Loucy (cell line): ENCODE results near the gene PHACTR2.

Experiments used
- H2AFZ ChIP-seq: fragments of 200-600 bp; sonication (generic); 2 replicates; pipeline ENCODE4 v1.6.0; 2016; ENCODE audit warnings: antibody characterized with exemption, mild to moderate bottlenecking, low read length, moderate library complexity
- H3F3A ChIP-seq: fragments of 200-600 bp; 2 replicates; pipeline ENCODE4 v1.6.0; 2016; ENCODE audit warnings: antibody characterized with exemption, low read depth, mild to moderate bottlenecking
- H3K27me3 ChIP-seq: fragments of 200-600 bp; sonication (generic); 2 replicates; pipeline ENCODE4 v1.6.1; 2014; ENCODE audit warnings: low read length, mild to moderate bottlenecking; ENCODE audit not compliant: insufficient read depth, poor library complexity, severe bottlenecking
- H3K36me3 ChIP-seq: fragments of 200-600 bp; sonication (generic); 2 replicates; pipeline ENCODE4 v1.6.1; 2016; ENCODE audit warnings: low read length; ENCODE audit not compliant: insufficient read depth
- H3K4me1 ChIP-seq: fragments of 200-600 bp; sonication (generic); 2 replicates; pipeline ENCODE4 v1.5.1; 2014; ENCODE audit warnings: low read length, mild to moderate bottlenecking; ENCODE audit not compliant: insufficient read depth, poor library complexity, severe bottlenecking
- H3K4me2 ChIP-seq: fragments of 200-600 bp; sonication (generic); 2 replicates; pipeline ENCODE4 v1.6.0; 2014; ENCODE audit warnings: antibody characterized with exemption, low read length, low read depth, mild to moderate bottlenecking; ENCODE audit not compliant: poor library complexity, severe bottlenecking
- H3K4me3 ChIP-seq: fragments of 200-600 bp; sonication (generic); 2 replicates; pipeline ENCODE4 v1.5.1; 2014; ENCODE audit warnings: low read length, mild to moderate bottlenecking, mixed read lengths; ENCODE audit not compliant: poor library complexity, severe bottlenecking
- H3K79me2 ChIP-seq: fragments of 200-600 bp; sonication (generic); 2 replicates; pipeline ENCODE4 v1.6.1; 2014; ENCODE audit warnings: low read length; ENCODE audit not compliant: insufficient read depth
- H3K9ac ChIP-seq: fragments of 200-600 bp; sonication (generic); 2 replicates; pipeline ENCODE4 v1.6.0; 2014; ENCODE audit warnings: mild to moderate bottlenecking, low read depth, low read length, moderate library complexity; ENCODE audit not compliant: poor library complexity, severe bottlenecking
- H3K9me2 ChIP-seq: fragments of 200-600 bp; sonication (generic); replicated peaks from 2 replicates; pipeline ENCODE4 v1.6.1; 2016; ENCODE audit warnings: low read depth, low read length, mixed read lengths
- H3K9me3 ChIP-seq: fragments of 200-600 bp; sonication (generic); 2 replicates; pipeline ENCODE4 v1.6.1; 2014; ENCODE audit warnings: mild to moderate bottlenecking, antibody characterized with exemption, low read length, low read depth; ENCODE audit not compliant: insufficient read depth
- H4K20me1 ChIP-seq: fragments of 200-600 bp; sonication (generic); 2 replicates; pipeline ENCODE4 v1.6.0; 2014; ENCODE audit warnings: antibody characterized with exemption, low read length, mild to moderate bottlenecking; ENCODE audit not compliant: insufficient read depth, poor library complexity, severe bottlenecking
- EZH2phosphoT487 ChIP-seq: fragments of 200-600 bp; IDR thresholded peaks from 2 replicates; pipeline ENCODE4 v1.6.1; 2018; ENCODE audit warnings: antibody characterized with exemption, mild to moderate bottlenecking, moderate library complexity, borderline replicate concordance
- TF ChIP-seq, protein P1 (sequence below): fragments of 200-600 bp; sonication (generic); conservative IDR thresholded peaks from 2 replicates; pipeline ENCODE4 v1.5.1; 2014; ENCODE audit warnings: mild to moderate bottlenecking, antibody characterized with exemption, low read length

The PHACTR2 gene

GRCh38 chr6:143724876-143725275 is 47.1 kb downstream of the PHACTR2 start:
- H3K9ac ChIP-seq: no peak overlapping the region
- H3K9me3 ChIP-seq: no peaks in the 10 kb centered on the region
- no peak for TF ChIP-seq EZH2phosphoT487
- TF ChIP-seq, protein P1, sequence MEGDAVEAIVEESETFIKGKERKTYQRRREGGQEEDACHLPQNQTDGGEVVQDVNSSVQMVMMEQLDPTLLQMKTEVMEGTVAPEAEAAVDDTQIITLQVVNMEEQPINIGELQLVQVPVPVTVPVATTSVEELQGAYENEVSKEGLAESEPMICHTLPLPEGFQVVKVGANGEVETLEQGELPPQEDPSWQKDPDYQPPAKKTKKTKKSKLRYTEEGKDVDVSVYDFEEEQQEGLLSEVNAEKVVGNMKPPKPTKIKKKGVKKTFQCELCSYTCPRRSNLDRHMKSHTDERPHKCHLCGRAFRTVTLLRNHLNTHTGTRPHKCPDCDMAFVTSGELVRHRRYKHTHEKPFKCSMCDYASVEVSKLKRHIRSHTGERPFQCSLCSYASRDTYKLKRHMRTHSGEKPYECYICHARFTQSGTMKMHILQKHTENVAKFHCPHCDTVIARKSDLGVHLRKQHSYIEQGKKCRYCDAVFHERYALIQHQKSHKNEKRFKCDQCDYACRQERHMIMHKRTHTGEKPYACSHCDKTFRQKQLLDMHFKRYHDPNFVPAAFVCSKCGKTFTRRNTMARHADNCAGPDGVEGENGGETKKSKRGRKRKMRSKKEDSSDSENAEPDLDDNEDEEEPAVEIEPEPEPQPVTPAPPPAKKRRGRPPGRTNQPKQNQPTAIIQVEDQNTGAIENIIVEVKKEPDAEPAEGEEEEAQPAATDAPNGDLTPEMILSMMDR: no peak
- H3K9me2 ChIP-seq: no peaks in the 10 kb centered on the region
- no peaks in the 10 kb centered on the region for H4K20me1 ChIP-seq
- peaks cover 5% of the 10 kb centered on the region for H3K4me1 ChIP-seq
- H3K79me2 ChIP-seq: no peaks in the 10 kb centered on the region
- no peak overlapping the region for H2AFZ ChIP-seq
- H3K27me3 ChIP-seq: no peaks in the 10 kb centered on the region
- H3K36me3 ChIP-seq: no peaks in the 10 kb centered on the region
- no peak overlapping the region for H3K4me2 ChIP-seq
- H3F3A ChIP-seq: no peaks in the 10 kb centered on the region
- H3K4me3 ChIP-seq: no peak overlapping the region

DNA sequence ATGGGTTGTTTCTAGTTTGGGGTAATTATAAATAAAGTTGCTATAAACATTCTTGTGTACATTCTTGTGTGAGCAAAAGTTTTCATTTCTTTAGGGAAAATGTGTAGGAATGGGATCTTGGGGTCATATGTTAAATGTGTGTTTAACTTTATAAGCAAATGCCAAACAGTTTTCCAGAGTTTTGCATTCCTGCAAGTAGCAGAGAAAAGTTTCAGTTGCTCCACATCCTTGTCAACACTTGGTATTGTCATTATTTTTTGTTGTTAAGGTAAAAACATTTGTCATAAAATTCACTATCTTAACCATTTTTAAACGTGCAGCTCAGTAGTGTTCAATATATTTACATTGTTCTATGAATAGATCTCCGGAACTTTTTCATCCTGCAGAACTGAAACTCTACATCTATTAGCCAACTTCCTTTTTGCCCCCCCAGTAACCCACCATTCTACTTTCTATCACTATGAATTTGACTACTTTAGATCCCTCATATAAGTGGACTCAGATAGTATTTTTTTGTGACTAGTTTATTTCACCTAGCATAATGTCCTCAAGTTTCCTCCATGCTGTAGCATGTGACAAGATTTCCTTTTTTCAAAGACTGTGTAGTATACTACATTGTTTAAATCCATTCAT is 48.4 kb downstream of the PHACTR2 start:
- no peaks in the 10 kb centered on the region for H3K27me3 ChIP-seq
- H3K4me2 ChIP-seq: no peak overlapping the region
- H3K4me1 ChIP-seq: peaks cover 5% of the 10 kb centered on the region
- no peaks in the 10 kb centered on the region for H4K20me1 ChIP-seq
- no peaks in the 10 kb centered on the region for H3K9me2 ChIP-seq
- no peaks in the 10 kb centered on the region for H3F3A ChIP-seq
- no peaks in the 10 kb centered on the region for H3K36me3 ChIP-seq
- TF ChIP-seq EZH2phosphoT487: no peak
- TF ChIP-seq, protein P1: no peak
- H3K9ac ChIP-seq: no peak overlapping the region
- no peak overlapping the region for H2AFZ ChIP-seq
- no peak overlapping the region for H3K4me3 ChIP-seq
- H3K9me3 ChIP-seq: no peaks in the 10 kb centered on the region
- H3K79me2 ChIP-seq: no peaks in the 10 kb centered on the region

DNA sequence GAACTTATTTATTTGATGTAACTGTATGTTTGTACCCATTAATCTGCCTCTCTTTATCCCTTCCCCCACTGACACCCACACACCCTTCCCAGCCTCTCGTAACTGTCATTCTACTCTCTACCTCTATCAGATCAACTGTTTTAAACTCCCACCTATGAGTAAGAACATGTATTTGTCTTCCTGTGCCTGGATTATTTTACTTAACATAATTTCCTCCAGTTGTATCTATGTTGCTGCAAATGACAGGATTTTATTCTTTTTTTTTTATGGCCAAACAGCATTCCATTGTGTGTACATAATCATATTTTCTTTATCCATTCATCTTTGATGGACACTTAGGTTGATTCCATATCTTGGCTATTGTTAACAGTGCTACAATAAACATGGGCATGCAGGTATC is 49.3 kb downstream of the PHACTR2 start:
- no peak overlapping the region for H3K9ac ChIP-seq
- no peak overlapping the region for H3K4me3 ChIP-seq
- H3K4me1 ChIP-seq: peaks cover 10% of the 10 kb centered on the region
- no peaks in the 10 kb centered on the region for H3K36me3 ChIP-seq
- H3K4me2 ChIP-seq: no peak overlapping the region
- H3K9me3 ChIP-seq: no peaks in the 10 kb centered on the region
- H2AFZ ChIP-seq: no peak overlapping the region
- H3F3A ChIP-seq: no peaks in the 10 kb centered on the region
- TF ChIP-seq EZH2phosphoT487: no peak
- TF ChIP-seq, protein P1: no peak
- H3K79me2 ChIP-seq: no peaks in the 10 kb centered on the region
- no peaks in the 10 kb centered on the region for H3K27me3 ChIP-seq
- no peaks in the 10 kb centered on the region for H3K9me2 ChIP-seq
- H4K20me1 ChIP-seq: no peaks in the 10 kb centered on the region
